ENCODE results near the gene HMOX2.
A peak's percentile ranks its signal among the peaks of the same experiment; 100 is the strongest.

HMOX2 gene

GRCh38 chr16:4465977-4466779 is 10.0 kb upstream of the HMOX2 start:
- H3K9ac ChIP-seq (ENCODE audit: low read length in 2 of 2), result no peak overlapping the region
- no peaks in the 10 kb centered on the region for H3K4me1 ChIP-seq (ENCODE audit: control insufficient read depth, insufficient read depth, low read length)
- no peaks in the 10 kb centered on the region for H3K27me3 ChIP-seq (ENCODE audit: control insufficient read depth in 1 of 2, insufficient read depth in 2 of 2, low read length in 2 of 2)
- H3K27ac ChIP-seq (ENCODE audit: low read length), result no peak overlapping the region
- H3K9me3 ChIP-seq (ENCODE audit: control insufficient read depth in 2 of 2, low read length in 2 of 2), result no peaks in the 10 kb centered on the region
- H3K4me3 ChIP-seq (ENCODE audit: low read length in 2 of 2), result no peak overlapping the region
- peaks cover 9 to 28% of the 10 kb centered on the region in 2 donors for H3K36me3 ChIP-seq (ENCODE audit: control insufficient read depth in 2 of 2, insufficient read depth in 2 of 2, low read length in 2 of 2)

GRCh38 chr16:4467916-4468315 is 8.3 kb upstream of the HMOX2 start:
- no peak overlapping the region for H3K4me3 ChIP-seq (ENCODE audit: low read length in 2 of 2)
- no peaks in the 10 kb centered on the region for H3K4me1 ChIP-seq (ENCODE audit: control insufficient read depth, insufficient read depth, low read length)
- H3K27me3 ChIP-seq (ENCODE audit: control insufficient read depth in 1 of 2, insufficient read depth in 2 of 2, low read length in 2 of 2), result no peaks in the 10 kb centered on the region
- H3K27ac ChIP-seq (ENCODE audit: low read length), result no peak overlapping the region
- H3K9ac ChIP-seq (ENCODE audit: low read length in 2 of 2), result no peak overlapping the region
- peaks cover 9 to 27% of the 10 kb centered on the region in 2 donors for H3K36me3 ChIP-seq (ENCODE audit: control insufficient read depth in 2 of 2, insufficient read depth in 2 of 2, low read length in 2 of 2)
- no peaks in the 10 kb centered on the region for H3K9me3 ChIP-seq (ENCODE audit: control insufficient read depth in 2 of 2, low read length in 2 of 2)

DNA sequence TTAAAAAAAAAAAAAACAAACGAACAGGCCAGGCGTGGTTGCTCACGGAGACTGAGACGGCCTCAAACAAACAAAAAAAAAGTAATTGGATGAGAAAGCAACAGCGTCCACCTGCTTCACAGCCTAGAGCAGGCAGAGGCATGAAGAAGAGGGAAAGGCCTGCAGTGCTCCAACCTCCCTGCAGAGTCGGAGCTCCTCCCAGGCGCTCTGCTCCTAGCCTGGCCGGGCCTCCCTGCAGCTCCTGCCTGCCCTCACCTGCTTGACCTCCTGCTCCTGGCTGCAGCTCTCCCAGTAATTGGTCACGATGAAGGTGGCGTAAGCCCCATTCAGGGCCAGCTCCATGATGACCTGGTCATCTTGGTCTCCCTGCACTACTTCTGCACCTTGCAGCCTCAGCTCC is 7.2 kb upstream of the HMOX2 start:
- Histone ChIP-seq H3K9ac (ENCODE audit: low read length in 2 of 2) (no peak overlapping the region), H3K27ac (ENCODE audit: low read length) (no peak overlapping the region), H3K9me3 (ENCODE audit: control insufficient read depth in 2 of 2, low read length in 2 of 2) (no peaks in the 10 kb centered on the region), H3K4me3 (ENCODE audit: low read length in 2 of 2) (no peak overlapping the region), H3K36me3 (ENCODE audit: control insufficient read depth in 2 of 2, insufficient read depth in 2 of 2, low read length in 2 of 2) (peaks cover 1 to 21% of the 10 kb centered on the region in 2 donors), H3K27me3 (ENCODE audit: control insufficient read depth in 1 of 2, insufficient read depth in 2 of 2, low read length in 2 of 2) (no peaks in the 10 kb centered on the region), H3K4me1 (ENCODE audit: control insufficient read depth, insufficient read depth, low read length) (peaks cover 3% of the 10 kb centered on the region)

DNA sequence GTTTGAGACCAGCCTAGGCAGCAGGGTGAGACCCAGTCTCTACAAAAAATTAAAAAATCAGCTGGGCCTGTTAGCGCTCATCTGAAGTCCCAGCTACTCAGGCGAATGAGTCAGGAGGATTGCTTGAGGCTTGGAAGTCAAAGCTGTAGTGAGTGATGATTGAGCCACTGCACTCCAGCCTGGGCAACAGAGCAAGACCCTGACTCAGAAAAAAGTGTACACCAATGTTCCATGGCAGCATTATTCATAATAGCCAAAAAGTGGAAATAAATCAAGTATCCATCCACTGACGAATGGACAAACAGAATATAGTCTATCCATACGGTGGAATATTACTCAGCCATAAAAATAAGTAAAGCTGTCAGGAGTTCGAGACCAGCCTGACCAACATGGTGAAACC is 4.3 kb upstream of the HMOX2 start:
- Histone ChIP-seq H3K27ac (ENCODE audit: low read length) (no peak overlapping the region), H3K9me3 (ENCODE audit: control insufficient read depth in 2 of 2, low read length in 2 of 2) (no peaks in the 10 kb centered on the region), H3K36me3 (ENCODE audit: control insufficient read depth in 2 of 2, insufficient read depth in 2 of 2, low read length in 2 of 2) (peaks cover 0 to 7% of the 10 kb centered on the region in 2 donors), H3K4me1 (ENCODE audit: control insufficient read depth, insufficient read depth, low read length) (peaks cover 15% of the 10 kb centered on the region), H3K9ac (ENCODE audit: low read length in 2 of 2) (no peak overlapping the region), H3K27me3 (ENCODE audit: control insufficient read depth in 1 of 2, insufficient read depth in 2 of 2, low read length in 2 of 2) (no peaks in the 10 kb centered on the region), H3K4me3 (ENCODE audit: low read length in 2 of 2) (no peak overlapping the region)

GRCh38 chr16:4472880-4473279 is 3.3 kb upstream of the HMOX2 start:
- H3K27ac ChIP-seq (ENCODE audit: low read length), result no peak overlapping the region
- no peaks in the 10 kb centered on the region for H3K9me3 ChIP-seq (ENCODE audit: control insufficient read depth in 2 of 2, low read length in 2 of 2)
- no peaks in the 10 kb centered on the region for H3K27me3 ChIP-seq (ENCODE audit: control insufficient read depth in 1 of 2, insufficient read depth in 2 of 2, low read length in 2 of 2)

GRCh38 chr16:4474192-4474961 is 1.8 kb upstream of the HMOX2 start, which contains the start of gene NMRAL1:
Gene NMRAL1, minus strand, starts transcription at chr16:4474625. Its CDS starts 493 bp downstream, at chr16:4474132.
- Histone ChIP-seq H3K4me1 (ENCODE audit: control insufficient read depth, insufficient read depth, low read length) (peaks cover 15% of the 10 kb centered on the region), H3K27ac (ENCODE audit: low read length) (peak within 1 kb of the TSS; percentile 60), H3K9me3 (ENCODE audit: control insufficient read depth in 2 of 2, low read length in 2 of 2) (no peaks in the 10 kb centered on the region), H3K27me3 (ENCODE audit: control insufficient read depth in 1 of 2, insufficient read depth in 2 of 2, low read length in 2 of 2) (no peaks in the 10 kb centered on the region), H3K36me3 (ENCODE audit: control insufficient read depth in 2 of 2, insufficient read depth in 2 of 2, low read length in 2 of 2) (no peaks in the 10 kb centered on the region), H3K9ac (ENCODE audit: low read length in 2 of 2) (peak within 1 kb of the TSS; percentile 55 to 68), H3K4me3 (ENCODE audit: low read length in 2 of 2) (peak within 1 kb of the TSS; percentile 69 to 79)

More at GRCh38 chr16:4472880-4473279, 3.3 kb upstream of the HMOX2 start:
- Histone ChIP-seq H3K4me1 (ENCODE audit: control insufficient read depth, insufficient read depth, low read length) (peaks cover 15% of the 10 kb centered on the region), H3K4me3 (ENCODE audit: low read length in 2 of 2) (no peak overlapping the region), H3K36me3 (ENCODE audit: control insufficient read depth in 2 of 2, insufficient read depth in 2 of 2, low read length in 2 of 2) (peaks cover 0 to 6% of the 10 kb centered on the region in 2 donors), H3K9ac (ENCODE audit: low read length in 2 of 2) (no peak overlapping the region)

DNA sequence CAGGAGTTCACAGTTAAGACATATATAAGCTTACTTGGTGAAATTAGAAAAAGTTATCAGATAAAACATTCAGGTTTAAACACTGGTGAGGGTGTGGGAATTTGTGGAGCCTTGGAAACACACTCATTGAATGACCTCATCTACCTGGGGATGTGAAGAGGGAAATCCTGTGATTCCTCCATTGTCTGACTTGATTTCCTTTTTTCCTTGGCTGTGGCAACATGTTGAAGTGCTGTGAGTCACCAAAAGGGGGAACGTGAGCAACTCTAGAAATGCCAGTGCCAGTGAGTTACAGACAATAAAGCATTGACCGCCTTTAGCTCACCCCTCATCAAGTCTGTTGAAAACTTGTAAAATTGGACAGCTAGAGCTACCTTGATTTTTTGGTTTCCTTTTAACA is 1.8 kb downstream of the HMOX2 start:
- Histone ChIP-seq H3K9me3 (ENCODE audit: control insufficient read depth in 2 of 2, low read length in 2 of 2) (no peaks in the 10 kb centered on the region), H3K36me3 (ENCODE audit: control insufficient read depth in 2 of 2, insufficient read depth in 2 of 2, low read length in 2 of 2) (no peaks in the 10 kb centered on the region), H3K27ac (ENCODE audit: low read length) (no peak overlapping the region), H3K27me3 (ENCODE audit: control insufficient read depth in 1 of 2, insufficient read depth in 2 of 2, low read length in 2 of 2) (no peaks in the 10 kb centered on the region), H3K9ac (ENCODE audit: low read length in 2 of 2) (no peak overlapping the region), H3K4me1 (ENCODE audit: control insufficient read depth, insufficient read depth, low read length) (peaks cover 15% of the 10 kb centered on the region), H3K4me3 (ENCODE audit: low read length in 2 of 2) (no peak overlapping the region)

GRCh38 chr16:4481526-4481925 is 5.3 kb downstream of the HMOX2 start:
- H3K9ac ChIP-seq (ENCODE audit: low read length in 2 of 2), result no peak overlapping the region
- no peaks in the 10 kb centered on the region for H3K9me3 ChIP-seq (ENCODE audit: control insufficient read depth in 2 of 2, low read length in 2 of 2)
- H3K36me3 ChIP-seq (ENCODE audit: control insufficient read depth in 2 of 2, insufficient read depth in 2 of 2, low read length in 2 of 2), result peaks cover 0 to 4% of the 10 kb centered on the region in 2 donors
- H3K4me1 ChIP-seq (ENCODE audit: control insufficient read depth, insufficient read depth, low read length), result no peaks in the 10 kb centered on the region
- H3K27me3 ChIP-seq (ENCODE audit: control insufficient read depth in 1 of 2, insufficient read depth in 2 of 2, low read length in 2 of 2), result no peaks in the 10 kb centered on the region
- no peak overlapping the region for H3K27ac ChIP-seq (ENCODE audit: low read length)
- H3K4me3 ChIP-seq (ENCODE audit: low read length in 2 of 2), result no peak overlapping the region

- Histone ChIP-seq H3K36me3 (ENCODE audit: control insufficient read depth in 2 of 2, insufficient read depth in 2 of 2, low read length in 2 of 2) (peaks cover 0 to 4% of the 10 kb centered on the region in 2 donors), H3K9ac (ENCODE audit: low read length in 2 of 2) (no peak overlapping the region), H3K4me1 (ENCODE audit: control insufficient read depth, insufficient read depth, low read length) (no peaks in the 10 kb centered on the region), H3K9me3 (ENCODE audit: control insufficient read depth in 2 of 2, low read length in 2 of 2) (no peaks in the 10 kb centered on the region), H3K27ac (ENCODE audit: low read length) (no peak overlapping the region), H3K27me3 (ENCODE audit: control insufficient read depth in 1 of 2, insufficient read depth in 2 of 2, low read length in 2 of 2) (no peaks in the 10 kb centered on the region), H3K4me3 (ENCODE audit: low read length in 2 of 2) (no peak overlapping the region)
Measured at GRCh38 chr16:4481963-4482362, 5.8 kb downstream of the HMOX2 start.

GRCh38 chr16:4486126-4486893 is 10.1 kb downstream of the HMOX2 start:
- Histone ChIP-seq H3K27me3 (ENCODE audit: control insufficient read depth in 1 of 2, insufficient read depth in 2 of 2, low read length in 2 of 2) (no peaks in the 10 kb centered on the region), H3K9me3 (ENCODE audit: control insufficient read depth in 2 of 2, low read length in 2 of 2) (no peaks in the 10 kb centered on the region), H3K4me1 (ENCODE audit: control insufficient read depth, insufficient read depth, low read length) (no peaks in the 10 kb centered on the region), H3K9ac (ENCODE audit: low read length in 2 of 2) (peak overlapping the region in 1 of 2 donors; percentile 21), H3K4me3 (ENCODE audit: low read length in 2 of 2) (no peak overlapping the region), H3K36me3 (ENCODE audit: control insufficient read depth in 2 of 2, insufficient read depth in 2 of 2, low read length in 2 of 2) (peaks cover 4% of the 10 kb centered on the region in 2 donors), H3K27ac (ENCODE audit: low read length) (no peak overlapping the region)
